Ishikawa (cell line): ENCODE results near the gene DEXI.

Source experiments
- CEBPB ChIP-seq: IDR thresholded peaks from 2 replicates; pipeline ENCODE4 v1.6.1; 2012
- EGR1 ChIP-seq: IDR thresholded peaks from 2 replicates; pipeline ENCODE4 v1.6.1; 2012
- EP300 ChIP-seq: IDR thresholded peaks from 2 replicates; pipeline ENCODE4 v1.6.1; 2012; ENCODE audit warnings: borderline replicate concordance
- FOXM1 ChIP-seq: IDR thresholded peaks from 2 replicates; pipeline ENCODE4 v1.6.1; 2012; ENCODE audit warnings: low read depth, borderline replicate concordance
- MAX ChIP-seq: IDR thresholded peaks from 2 replicates; pipeline ENCODE4 v1.6.1; 2012
- NFIC ChIP-seq: IDR thresholded peaks from 2 replicates; pipeline ENCODE4 v1.6.1; 2012
- RAD21 ChIP-seq: IDR thresholded peaks from 2 replicates; pipeline ENCODE4 v1.6.1; 2012; ENCODE audit warnings: low read depth
- REST ChIP-seq: IDR thresholded peaks from 2 replicates; pipeline ENCODE4 v1.6.1; 2012; ENCODE audit warnings: low read depth, mild to moderate bottlenecking
- TAF1 ChIP-seq: IDR thresholded peaks from 2 replicates; pipeline ENCODE4 v1.6.1; 2012; ENCODE audit warnings: low read depth, mild to moderate bottlenecking
- TCF12 ChIP-seq: IDR thresholded peaks from 2 replicates; pipeline ENCODE4 v1.6.1; 2012; ENCODE audit warnings: low read depth
- TEAD4 ChIP-seq: IDR thresholded peaks from 2 replicates; pipeline ENCODE4 v1.6.1; 2012
- USF1 ChIP-seq: IDR thresholded peaks from 2 replicates; pipeline ENCODE4 v1.6.1; 2012
- YY1 ChIP-seq: IDR thresholded peaks from 2 replicates; pipeline ENCODE4 v1.6.1; 2012; ENCODE audit warnings: low read depth
- ZBTB7A ChIP-seq: IDR thresholded peaks from 2 replicates; pipeline ENCODE4 v1.6.1; 2012; ENCODE audit warnings: low read depth

The DEXI gene

GRCh38 chr16:10965440-10966061 is 23.3 kb upstream of the DEXI start:
- no peak for TF ChIP-seq RAD21
- no peak for TF ChIP-seq MAX
- TF ChIP-seq EP300, result no peak
- TF ChIP-seq USF1, result no peak
- TF ChIP-seq TCF12, result no peak
- TF ChIP-seq FOXM1, result no peak
- TF ChIP-seq CEBPB, result no peak
- no peak for TF ChIP-seq TAF1

- TF ChIP-seq FOXM1, result no peak
- no peak for TF ChIP-seq EGR1
- TF ChIP-seq RAD21, result no peak
- no peak for TF ChIP-seq USF1
Observed at GRCh38 chr16:10964891-10965326, 22.6 kb upstream of the DEXI start.

- TF ChIP-seq TCF12, result no peak
- no peak for TF ChIP-seq MAX
- TF ChIP-seq RAD21, result peak; percentile 79
- TF ChIP-seq NFIC, result no peak
Observed at GRCh38 chr16:10964039-10964890, 22.0 kb upstream of the DEXI start.

GRCh38 chr16:10961231-10961630 is 19.0 kb upstream of the DEXI start:
- TF ChIP-seq CEBPB, result no peak
- TF ChIP-seq NFIC, result no peak

- TF ChIP-seq EP300 (no peak), REST (no peak), TEAD4 (no peak), CEBPB (no peak), YY1 (no peak), TAF1 (no peak)
Observed at GRCh38 chr16:10959161-10959560, 16.9 kb upstream of the DEXI start.

- TF ChIP-seq MAX, result no peak
- no peak for TF ChIP-seq EGR1
- TF ChIP-seq ZBTB7A, result no peak
- TF ChIP-seq TEAD4, result no peak
- TF ChIP-seq YY1, result no peak
- TF ChIP-seq TAF1, result no peak
- no peak for TF ChIP-seq REST
- TF ChIP-seq EP300, result no peak
- TF ChIP-seq FOXM1, result no peak
- no peak for TF ChIP-seq NFIC
Observed at GRCh38 chr16:10957771-10958482, 15.7 kb upstream of the DEXI start.
